Measurements from ENCODE around the gene SPATC1L.
"Not testable (repeated sequence)": the region's sequence is repeated elsewhere in the genome, so short reads cannot be mapped to it uniquely, and the experiment has no call there.

SPATC1L gene

GRCh38 chr21:46210378-46211136 is 26.3 kb upstream of the SPATC1L start:
- Mint-ChIP-seq H3K36me3 (peaks cover 14% of the 10 kb centered on the region), H3K27ac (no peak overlapping the region), H3K4me1 (no peaks in the 10 kb centered on the region), H3K9me3 (no peaks in the 10 kb centered on the region), H3K27me3 (no peaks in the 10 kb centered on the region), H3K4me3 (no peak overlapping the region)
- CTCF ChIA-PET: no interaction called here
- DNase-seq: no peak

DNA sequence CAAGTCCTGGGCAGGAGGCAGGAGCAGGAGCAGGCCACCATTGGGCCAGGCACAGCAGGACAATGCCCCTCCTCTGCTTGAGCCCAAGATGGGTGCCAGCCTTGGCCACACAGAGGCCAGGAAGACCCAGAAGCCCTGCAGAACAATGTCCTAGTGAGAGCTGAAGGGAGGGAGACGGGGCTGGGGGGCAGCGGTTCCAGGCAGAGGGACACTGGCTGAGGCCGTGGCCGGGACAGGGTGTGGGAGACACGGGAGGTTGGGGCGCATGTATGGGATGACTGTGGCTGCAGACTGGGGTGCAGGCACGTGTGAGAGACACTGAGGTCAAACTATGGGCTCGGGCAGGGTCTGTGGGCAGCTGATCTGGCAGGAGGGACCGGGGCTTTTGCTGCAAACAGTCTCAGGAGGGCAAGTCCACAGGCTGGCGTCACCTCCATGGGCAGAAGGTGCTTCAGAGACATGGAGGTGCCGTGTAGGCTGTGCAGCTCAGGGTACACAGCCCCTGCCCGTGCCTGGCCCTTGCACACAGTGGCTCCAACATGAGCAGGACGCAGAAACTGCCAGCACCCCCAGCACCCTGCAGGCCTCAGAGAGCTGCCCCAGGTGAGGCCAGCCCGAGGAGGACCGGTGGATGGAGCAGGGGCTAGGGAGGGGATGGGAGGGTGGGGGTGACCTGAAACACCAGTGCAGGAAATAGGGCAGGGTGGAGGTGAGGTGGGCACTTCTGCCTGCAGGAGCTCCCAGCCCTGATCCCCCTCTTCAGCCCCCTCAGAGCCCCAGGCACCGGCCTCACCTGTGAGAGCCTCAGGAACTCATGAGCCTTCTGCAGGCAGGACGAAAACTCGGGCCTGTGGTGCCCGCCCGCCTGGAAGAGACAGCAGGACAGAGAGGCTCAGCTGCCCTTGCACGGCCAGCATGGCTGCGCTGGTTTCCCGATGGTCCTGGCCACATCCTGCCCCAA is 24.8 kb upstream of the SPATC1L start:
- H3K4me3 Mint-ChIP-seq: no peak overlapping the region
- H3K36me3 Mint-ChIP-seq: peaks cover 24% of the 10 kb centered on the region
- no peaks in the 10 kb centered on the region for H3K4me1 Mint-ChIP-seq
- no peaks in the 10 kb centered on the region for H3K9me3 Mint-ChIP-seq
- DNase-seq: no peak
- no peaks in the 10 kb centered on the region for H3K27me3 Mint-ChIP-seq
- H3K27ac Mint-ChIP-seq: no peak overlapping the region
- CTCF ChIA-PET: no interaction called here

DNA sequence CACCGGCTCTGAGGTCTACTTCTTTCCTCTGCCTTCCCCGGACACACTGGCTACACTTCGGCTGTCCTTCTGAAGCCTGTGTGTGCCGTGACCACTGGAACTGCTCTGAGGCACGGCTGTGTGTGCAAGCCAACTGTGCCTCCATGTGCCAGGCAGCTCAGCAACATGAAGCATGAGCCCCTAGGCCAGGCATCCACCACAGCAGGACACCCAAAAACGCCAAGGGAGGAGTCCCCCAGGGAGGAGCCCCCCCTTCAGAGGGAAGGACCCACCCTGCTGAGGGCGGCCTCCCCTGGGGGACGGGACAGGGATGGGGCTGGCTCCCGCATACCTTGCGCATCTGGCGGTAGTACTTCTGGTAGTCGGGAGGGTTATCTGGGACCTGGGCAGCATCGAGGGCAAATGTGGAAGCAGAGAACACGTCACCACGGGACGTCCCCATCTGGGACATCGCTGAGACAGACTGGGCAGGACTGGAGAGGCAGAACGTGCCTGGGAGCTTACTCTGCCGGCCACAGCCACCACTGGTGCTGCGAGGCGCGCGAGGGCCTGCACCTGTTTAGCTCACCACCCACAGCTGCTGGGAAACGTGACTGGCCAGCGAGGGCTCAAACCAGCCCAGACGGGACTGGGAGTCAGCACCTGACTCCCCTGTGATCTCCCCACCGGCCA is 23.8 kb upstream of the SPATC1L start:
- H3K4me1 Mint-ChIP-seq: no peaks in the 10 kb centered on the region
- CTCF ChIA-PET: no interaction called here
- no peak overlapping the region for H3K4me3 Mint-ChIP-seq
- DNase-seq: no peak
- peaks cover 21% of the 10 kb centered on the region for H3K36me3 Mint-ChIP-seq
- H3K9me3 Mint-ChIP-seq: no peaks in the 10 kb centered on the region
- no peaks in the 10 kb centered on the region for H3K27me3 Mint-ChIP-seq
- no peak overlapping the region for H3K27ac Mint-ChIP-seq

- no peaks in the 10 kb centered on the region for H3K9me3 Mint-ChIP-seq
- H3K27ac Mint-ChIP-seq: no peak overlapping the region
- DNase-seq: no peak
- H3K27me3 Mint-ChIP-seq: no peaks in the 10 kb centered on the region
- peaks cover 21% of the 10 kb centered on the region for H3K36me3 Mint-ChIP-seq
- no peaks in the 10 kb centered on the region for H3K4me1 Mint-ChIP-seq
- CTCF ChIA-PET: no interaction called here
- H3K4me3 Mint-ChIP-seq: no peak overlapping the region
Measured at GRCh38 chr21:46207006-46207919, 23.0 kb upstream of the SPATC1L start.

DNA sequence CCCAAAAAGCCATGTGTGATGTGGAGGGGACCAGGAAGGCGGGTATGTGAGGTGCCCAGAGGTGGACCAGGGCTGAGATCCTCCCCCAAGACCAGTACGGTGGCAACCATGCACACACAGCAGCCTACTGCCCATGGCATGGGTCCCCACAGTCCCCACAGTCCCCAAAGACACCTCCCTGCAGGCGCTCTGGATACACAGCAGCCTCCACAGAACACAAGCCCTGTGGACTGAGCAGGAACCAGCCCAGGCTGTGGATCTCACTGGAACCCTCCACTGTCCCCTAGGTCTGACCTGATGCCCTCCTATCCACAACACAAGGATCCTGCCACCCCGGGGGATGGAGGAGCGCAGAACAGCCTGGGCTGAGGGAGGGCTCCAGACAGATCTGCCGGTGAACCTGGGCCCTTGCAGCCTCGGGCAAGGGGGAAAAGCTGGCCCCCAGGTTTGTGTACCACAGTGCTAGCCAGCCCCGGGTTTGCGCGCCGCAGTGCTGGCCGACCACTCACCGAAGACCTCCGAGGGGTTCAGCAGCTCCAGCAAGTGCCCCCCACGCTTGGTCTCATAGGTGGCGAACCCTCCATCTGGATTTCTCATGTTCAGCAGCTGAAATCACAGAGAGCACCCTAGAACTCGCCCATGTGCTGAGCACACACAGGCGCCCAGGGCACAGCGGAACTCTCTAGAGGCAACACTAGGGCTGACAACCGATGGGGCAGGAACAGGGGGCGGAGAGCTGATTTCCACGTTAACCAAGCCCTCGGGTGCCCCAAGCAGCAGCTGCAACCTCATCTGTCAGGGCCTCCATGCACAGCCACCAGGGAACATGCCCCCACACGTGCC is 22.1 kb upstream of the SPATC1L start:
- Mint-ChIP-seq H3K27me3 (no peaks in the 10 kb centered on the region), H3K4me3 (no peak overlapping the region), H3K4me1 (no peaks in the 10 kb centered on the region), H3K27ac (no peak overlapping the region), H3K9me3 (no peaks in the 10 kb centered on the region), H3K36me3 (peaks cover 21% of the 10 kb centered on the region)
- no peak for DNase-seq
- CTCF ChIA-PET: no interaction called here

- Mint-ChIP-seq H3K27me3 (no peaks in the 10 kb centered on the region), H3K27ac (no peak overlapping the region), H3K36me3 (peaks cover 21% of the 10 kb centered on the region), H3K9me3 (no peaks in the 10 kb centered on the region), H3K4me3 (no peak overlapping the region), H3K4me1 (no peaks in the 10 kb centered on the region)
- DNase-seq: no peak
- CTCF ChIA-PET: no interaction called here
Measured at GRCh38 chr21:46205766-46206162, 21.5 kb upstream of the SPATC1L start.

GRCh38 chr21:46205166-46205565 is 20.9 kb upstream of the SPATC1L start:
- DNase-seq: no peak
- H3K9me3 Mint-ChIP-seq: no peaks in the 10 kb centered on the region
- H3K4me3 Mint-ChIP-seq: no peak overlapping the region
- peaks cover 21% of the 10 kb centered on the region for H3K36me3 Mint-ChIP-seq
- CTCF ChIA-PET: no interaction called here
- H3K27ac Mint-ChIP-seq: no peak overlapping the region
- H3K4me1 Mint-ChIP-seq: no peaks in the 10 kb centered on the region
- no peaks in the 10 kb centered on the region for H3K27me3 Mint-ChIP-seq

DNA sequence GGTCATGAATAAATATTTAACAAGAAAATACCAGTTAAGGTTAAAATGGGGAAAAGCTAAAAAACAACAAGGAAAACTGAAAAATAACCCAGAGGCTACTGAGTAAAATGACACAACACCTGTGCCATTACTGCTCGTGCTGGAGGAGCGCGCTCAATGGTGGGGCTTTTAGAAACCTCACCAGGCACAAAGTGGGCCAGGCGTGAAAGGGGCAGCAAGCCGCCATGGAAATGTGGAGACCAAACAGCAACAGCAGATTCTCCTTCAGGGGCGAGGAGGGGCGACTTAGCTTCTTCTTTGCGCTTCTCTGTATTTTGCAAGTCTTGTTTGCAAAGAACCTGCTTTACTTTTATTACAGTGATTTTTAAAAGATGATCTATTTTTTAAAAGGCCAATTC is 18.9 kb upstream of the SPATC1L start:
- Mint-ChIP-seq H3K36me3 (peaks cover 34% of the 10 kb centered on the region), H3K27ac (no peak overlapping the region), H3K9me3 (no peaks in the 10 kb centered on the region), H3K4me3 (no peak overlapping the region), H3K27me3 (no peaks in the 10 kb centered on the region), H3K4me1 (no peaks in the 10 kb centered on the region)
- DNase-seq: no peak
- CTCF ChIA-PET: no interaction called here

GRCh38 chr21:46202592-46203202 is 18.4 kb upstream of the SPATC1L start:
- Mint-ChIP-seq H3K36me3 (peaks cover 34% of the 10 kb centered on the region), H3K9me3 (no peaks in the 10 kb centered on the region), H3K27me3 (no peaks in the 10 kb centered on the region), H3K27ac (no peak overlapping the region), H3K4me3 (no peak overlapping the region), H3K4me1 (no peaks in the 10 kb centered on the region)
- CTCF ChIA-PET: interaction anchor here (0.6 kb wide), 1 partner anchor 55 kb away, joined by 3 read pairs; no protein-coding TSS in a partner anchor
- no peak for DNase-seq

GRCh38 chr21:46200877-46201803 is 16.9 kb upstream of the SPATC1L start:
- H3K27me3 Mint-ChIP-seq, H3K4me3 Mint-ChIP-seq, H3K9me3 Mint-ChIP-seq, H3K4me1 Mint-ChIP-seq, DNase-seq, CTCF ChIA-PET, H3K27ac Mint-ChIP-seq: not testable (repeated sequence)
- peaks cover 39% of the 10 kb centered on the region for H3K36me3 Mint-ChIP-seq

- Mint-ChIP-seq H3K36me3 (peaks cover 28% of the 10 kb centered on the region), H3K27me3 (no peaks in the 10 kb centered on the region), H3K4me3 (no peak overlapping the region), H3K27ac (no peak overlapping the region), H3K4me1 (no peaks in the 10 kb centered on the region), H3K9me3 (no peaks in the 10 kb centered on the region)
- CTCF ChIA-PET: interaction anchor here (0.6 to 0.7 kb wide), 2 partner anchors 27 to 86 kb away, joined by 3 read pairs; no protein-coding TSS in a partner anchor
- DNase-seq: no peak
Measured at GRCh38 chr21:46199436-46200373, 15.4 kb upstream of the SPATC1L start.
